GM18861 (cell line): ENCODE data around the gene HOXA7.

Source experiments
- ATAC-seq: cut with Tn5 transposase; IDR thresholded peaks from one replicate; pipeline ENCODE4 v1.9.1; 2021; ENCODE audit not compliant: unreplicated experiment

The HOXA7 gene

DNA sequence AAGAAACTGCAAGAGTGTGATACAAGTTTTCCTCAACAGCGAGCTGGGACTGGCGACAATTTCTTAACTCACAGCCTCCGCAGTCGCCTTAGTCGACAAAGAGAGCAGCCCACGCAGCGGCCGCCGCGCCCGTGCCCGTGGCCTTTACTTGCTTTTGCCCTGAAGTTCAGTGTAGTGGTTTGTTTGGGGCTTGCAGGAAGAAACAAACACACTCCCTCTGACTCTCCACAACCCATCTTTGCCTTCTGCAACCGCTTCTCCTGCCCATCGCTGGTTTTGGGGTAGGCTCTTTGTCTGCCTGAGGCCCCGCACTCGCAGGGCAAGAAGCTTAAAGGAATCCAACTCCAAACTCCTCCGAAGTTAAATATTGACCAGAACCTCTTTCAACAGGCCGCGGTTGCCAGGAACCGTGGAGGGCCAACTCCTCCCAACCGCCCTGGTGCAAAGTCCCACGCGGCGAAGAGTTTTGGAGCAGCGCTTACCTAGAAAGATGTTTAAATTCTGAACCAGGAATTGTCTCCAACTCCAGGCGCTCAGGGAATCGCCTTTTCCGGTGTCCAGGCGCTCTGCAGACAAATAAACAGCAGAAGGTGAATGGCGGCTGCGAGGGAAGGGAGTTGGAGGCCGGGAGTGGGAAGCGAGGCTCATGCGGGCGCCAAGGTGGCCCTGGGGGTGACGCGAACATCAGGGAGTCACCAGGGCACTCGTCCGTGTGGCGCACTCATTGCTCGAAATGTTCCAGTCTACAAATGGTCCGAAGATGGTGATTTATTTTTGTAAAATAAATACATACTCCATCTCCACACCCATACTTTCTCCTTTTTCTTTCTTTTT is 34.2 kb downstream of the HOXA7 start:
- ATAC-seq = no peak

DNA sequence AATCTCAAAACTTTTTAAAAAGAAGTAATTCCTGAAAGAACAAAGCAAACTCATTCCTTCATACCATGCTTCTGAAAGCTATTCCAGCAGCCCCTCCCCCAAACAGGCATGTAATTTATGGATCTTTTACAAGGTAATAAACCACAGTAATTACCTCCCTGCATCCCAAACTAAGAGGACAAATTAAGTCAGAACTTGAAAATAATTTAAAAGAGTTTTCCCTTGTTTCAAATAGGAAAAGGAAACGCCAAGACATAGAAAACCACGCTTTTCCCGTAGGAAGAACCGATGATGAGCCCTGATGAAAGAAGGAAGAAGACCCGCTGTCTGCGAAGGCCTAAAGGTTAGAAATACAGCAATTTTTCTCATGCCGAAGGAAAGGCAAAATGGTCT is 34.8 kb downstream of the HOXA7 start:
- no peak for ATAC-seq

DNA sequence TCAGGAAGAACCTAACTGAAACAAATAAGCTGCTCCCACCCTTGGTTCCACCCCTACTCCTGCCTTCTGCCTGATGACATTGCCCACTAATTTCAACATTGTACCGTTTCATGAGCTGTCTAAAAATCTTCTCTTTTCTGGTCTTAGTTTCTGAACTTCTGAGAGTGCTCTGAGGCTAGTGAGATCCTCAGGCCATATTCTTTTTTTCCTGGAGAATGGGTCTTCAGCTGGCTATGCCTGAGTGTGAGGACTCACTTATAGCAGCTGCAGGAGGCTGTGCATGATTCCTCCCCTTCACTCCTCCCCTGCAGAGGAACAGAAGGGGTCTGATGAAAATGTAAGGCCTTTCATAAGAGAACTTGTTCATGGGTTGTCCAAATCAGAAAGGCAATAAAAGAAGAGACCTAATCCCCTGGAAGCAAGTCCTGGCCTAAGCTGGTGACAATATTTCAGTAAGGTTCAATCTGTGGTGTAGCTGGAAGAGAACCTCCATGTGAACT is 37.0 kb downstream of the HOXA7 start:
- ATAC-seq = no peak

DNA sequence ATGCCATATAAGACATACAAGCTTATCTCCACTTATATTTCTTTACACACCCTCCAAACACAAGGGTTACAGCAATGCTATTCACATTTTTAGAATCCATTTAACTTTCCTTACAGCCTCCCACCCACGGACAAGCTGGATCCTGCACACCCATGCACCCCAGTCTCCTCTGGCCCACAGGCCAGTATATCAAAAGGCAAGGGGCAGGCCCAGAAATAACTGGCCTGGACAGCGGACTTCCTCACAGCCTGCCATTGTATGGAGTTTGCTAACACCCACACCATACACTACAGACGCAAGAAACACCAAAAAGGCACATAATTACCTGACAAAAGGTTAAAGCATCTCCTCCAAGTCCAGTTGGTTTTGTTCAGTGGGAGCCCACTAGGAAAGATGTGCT is 37.9 kb downstream of the HOXA7 start:
- no peak for ATAC-seq

DNA sequence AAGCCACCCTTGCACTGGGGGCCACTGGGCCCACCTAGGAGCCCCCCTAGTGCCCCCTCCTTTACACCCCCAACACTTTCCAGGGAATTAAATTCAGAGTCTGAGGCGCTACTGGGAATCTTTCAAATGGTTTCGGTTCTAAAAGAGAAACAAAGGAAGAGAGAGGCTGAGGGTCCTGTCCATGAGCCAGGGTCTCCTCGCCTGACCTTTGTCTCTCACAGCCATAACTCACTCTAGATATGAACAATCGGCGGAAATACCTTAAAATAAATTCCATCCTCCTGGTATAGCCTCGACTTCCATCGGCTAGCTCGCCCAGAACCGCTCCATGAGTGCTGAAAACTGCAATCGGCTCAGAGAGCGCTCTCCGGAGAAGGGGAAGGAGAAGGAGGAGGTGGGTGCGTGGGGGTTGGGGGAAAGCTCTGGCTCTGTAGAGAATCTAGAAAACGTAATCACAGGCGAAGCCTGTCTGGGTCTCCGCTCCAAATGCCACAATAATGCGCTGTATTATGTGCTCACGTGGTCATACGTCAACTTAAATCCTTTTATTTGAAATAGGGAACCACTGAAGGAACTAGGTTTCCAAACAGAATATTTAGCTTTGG is 38.5 kb downstream of the HOXA7 start:
- no peak for ATAC-seq

DNA sequence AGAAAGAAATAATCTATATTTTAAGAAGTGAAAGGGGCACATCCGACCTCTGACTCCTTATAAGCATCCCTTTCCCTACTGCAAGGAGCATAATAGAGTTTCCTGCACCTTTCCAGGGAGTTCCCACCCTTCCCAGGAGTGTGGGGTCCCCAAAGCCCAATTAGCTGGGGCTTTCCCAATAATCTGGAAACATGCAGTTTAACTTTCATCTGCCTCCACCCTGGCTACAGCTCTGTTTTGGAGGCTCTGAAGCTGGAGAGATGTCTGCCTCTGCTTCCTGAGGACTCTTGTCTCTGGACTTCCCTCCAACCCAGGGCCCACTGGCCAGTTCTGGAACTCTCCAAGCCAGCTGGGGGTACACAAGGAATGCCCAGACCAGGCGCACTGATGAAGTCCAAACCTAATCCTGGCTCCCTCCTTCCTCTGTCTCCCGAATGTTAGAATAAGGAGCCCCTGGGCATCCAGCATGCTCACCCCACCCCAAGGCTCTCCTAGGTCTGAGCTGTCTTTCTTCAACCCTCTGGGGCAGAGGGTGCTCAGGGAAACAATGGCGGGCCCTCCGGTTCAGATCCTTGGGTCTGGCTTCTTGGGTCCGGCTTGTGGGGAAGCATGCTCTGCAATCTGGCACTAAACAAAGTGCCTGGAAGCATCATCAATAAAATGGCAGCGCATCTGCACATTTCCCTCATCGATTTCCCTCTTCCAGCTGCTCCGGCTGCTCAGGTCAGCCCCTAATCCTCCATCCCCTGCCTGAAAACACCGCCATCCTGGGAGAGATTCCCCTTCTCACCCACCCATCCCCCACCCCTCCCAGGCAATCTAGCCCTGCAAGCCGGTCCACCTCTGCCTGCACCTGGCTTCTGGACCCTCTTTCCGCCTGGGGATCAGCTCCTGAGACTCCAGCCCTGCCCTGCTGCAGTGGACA is 39.3 kb downstream of the HOXA7 start:
- ATAC-seq = no peak

DNA sequence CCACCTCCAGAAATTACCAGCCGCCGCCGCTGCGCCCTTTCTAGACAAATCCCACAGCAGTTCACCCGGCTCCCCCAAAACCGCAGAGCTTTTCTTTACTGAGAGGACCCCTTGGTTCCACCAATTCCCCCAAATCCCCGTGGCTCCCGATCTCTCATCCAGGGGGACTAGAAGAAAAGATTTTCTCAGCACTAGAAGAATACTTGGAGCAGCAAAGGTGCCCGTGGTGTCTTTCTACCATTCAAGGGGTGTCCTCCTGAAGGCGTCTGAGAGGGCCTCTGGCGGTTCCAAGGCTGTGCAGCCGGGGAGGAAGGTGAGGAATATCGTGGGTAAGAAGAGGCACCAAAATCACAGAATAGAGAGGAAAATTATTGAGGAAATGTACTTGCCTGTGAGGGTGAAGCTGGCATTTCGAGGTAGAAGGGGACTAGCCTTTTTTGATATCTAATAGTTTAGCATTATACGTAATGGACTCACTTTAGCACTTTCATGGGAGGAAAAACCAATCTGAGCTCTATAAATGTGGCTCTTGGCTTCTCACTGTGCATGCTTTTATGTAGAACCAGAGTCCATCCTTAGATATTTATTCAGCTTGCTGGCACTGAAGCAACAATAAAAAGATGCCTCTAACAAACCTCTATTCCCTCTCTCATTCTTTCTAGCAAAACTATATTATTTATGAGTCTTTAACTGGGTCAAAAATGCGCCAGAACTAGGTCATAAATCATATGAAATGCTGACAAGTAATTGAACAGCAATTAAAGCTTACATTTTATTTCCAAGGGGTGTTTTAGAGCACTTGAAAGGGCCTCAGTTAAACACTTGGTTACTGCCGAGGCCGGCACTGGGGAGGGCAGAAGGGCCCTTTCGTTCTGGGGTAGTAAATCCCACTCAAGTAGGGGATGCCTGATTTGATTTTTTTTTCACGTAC is 40.2 kb downstream of the HOXA7 start:
- no peak for ATAC-seq

DNA sequence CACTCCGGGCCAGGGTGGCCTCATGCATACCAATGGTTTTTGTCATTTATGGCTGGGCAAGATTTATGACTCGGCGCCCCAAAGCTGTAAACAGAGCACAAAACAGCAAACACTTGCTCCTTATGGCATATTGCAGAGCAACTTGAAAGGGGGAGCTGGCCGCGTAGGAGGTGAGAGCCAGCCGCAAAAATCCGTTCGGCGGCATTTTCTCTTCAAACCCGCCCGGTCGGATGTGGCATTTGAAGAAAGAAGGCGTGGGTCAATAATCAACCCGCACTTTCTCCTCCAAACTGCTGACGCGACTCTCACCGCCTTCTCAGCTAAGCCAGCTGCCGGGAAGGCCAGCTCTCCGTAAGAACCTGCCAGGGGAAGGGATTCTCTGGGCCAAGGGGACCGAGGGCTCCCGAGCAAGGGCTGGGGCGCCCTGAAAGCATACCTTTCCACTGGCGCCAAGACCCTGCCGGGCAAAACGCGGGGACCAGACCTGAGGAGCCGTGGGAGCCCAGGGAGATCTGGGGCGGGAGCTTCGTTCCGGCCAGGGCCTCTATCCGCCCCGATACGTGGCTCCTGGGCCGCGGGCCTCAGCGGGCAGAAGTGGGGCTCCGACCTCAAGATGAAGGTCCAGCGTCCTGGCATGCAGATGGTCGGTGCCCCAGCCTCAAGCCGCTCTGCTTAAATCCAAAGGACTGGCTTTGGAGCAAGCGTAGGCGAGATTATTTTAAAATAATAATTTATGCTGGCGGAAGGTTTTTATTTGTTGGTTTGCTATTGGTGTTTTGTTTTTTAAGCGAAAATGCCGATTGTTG is 41.1 kb downstream of the HOXA7 start:
- ATAC-seq = no peak

DNA sequence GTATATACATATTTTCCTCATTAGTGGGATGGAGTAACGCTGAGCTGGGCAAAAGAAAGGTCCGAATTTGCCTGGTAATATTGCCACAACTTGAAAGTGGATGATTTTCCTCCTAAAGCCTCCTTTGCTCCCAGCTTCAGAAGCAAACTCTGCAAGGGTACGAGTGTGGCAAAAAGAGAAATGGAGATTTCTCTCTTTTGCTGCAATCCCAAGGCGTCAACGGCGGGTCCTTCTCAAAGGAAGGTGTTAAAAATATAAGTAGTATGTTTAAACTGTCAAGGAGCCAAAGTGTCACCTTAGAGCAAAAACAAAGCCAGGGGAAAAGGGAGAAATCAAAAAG is 41.6 kb downstream of the HOXA7 start:
- ATAC-seq = no peak

DNA sequence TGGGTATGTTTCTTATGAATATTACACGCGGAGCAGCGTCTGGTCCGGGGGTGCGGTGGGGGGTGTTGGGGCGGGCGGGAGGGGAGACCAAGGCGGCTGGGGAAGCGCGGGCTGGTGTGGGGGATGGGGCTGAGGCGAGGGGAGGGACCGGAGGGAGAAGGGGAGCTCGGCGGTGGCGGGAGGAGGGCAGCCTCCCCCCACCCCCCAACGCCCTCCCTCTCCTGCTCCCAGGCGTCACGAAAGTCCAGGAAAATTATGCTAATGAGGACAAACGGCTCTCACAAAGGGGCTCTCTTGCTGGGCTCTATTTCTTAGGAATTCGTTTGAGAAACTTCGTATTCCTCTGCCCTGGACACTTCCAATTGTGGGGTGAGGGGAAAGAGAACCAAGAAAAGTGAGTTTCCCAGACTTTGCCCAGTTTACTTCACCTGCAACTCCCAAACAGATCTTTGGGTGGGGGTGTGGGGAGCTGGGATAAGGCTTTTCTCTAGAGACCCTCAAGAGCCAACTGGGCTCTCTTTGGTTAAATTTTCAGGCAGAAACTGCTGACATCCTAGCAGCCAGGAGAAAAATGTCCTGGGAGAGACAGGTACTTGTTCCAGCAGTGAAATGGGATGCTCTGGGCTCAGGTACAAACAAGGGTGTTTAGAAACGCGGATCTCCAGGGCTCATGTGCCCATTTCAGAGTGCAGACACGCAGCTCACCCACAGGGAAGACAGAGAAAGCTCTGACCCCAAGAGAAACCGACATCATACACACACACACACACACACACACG is 42.3 kb downstream of the HOXA7 start:
- no peak for ATAC-seq

DNA sequence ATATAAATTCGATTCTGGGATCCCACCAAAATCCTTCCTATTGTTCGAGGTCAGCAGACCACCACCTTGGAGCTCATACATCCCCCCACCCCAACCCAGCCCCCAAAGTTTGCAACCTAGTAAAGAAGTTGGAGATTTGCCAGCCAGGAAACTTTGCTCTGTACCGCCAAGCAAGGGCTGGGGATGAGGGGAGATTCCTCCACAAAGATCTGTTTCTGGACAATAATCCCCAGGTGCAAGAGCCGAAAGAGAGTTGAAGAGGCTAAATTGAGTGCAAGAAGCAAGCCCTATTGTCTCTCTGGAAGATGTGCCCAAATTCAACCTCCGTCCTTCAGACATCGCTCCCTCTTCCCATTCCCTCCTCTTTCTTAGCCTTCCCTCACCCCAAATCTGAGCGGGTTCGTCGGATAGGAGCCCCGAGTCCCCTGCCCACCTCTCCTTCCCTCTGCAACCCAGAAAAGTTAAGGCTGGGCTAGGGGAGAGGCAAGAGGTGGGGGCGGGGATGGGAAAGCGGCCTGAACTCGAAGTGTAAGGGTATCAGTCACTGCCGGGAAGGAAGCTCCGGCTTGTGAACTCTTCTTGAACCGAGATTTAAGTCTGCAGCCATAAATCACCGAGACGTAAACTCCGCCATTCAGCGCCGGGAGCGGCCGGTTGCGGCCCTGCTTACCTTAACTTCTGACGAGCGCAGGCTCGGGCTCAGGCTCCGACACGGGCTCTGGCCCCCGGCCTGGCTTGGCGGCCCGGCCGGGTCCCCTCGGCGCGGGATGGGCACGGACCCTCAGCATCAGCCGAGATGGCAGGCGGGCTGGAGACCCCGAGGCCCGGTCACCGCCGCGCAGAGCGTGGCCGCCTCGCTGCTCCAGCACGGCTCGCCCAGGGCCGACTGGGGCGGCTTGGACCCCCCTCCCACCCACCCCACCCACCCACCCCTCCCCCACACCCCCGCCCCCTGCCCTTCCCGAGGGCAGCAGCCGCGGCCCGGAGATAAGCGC is 43.2 kb downstream of the HOXA7 start:
- ATAC-seq = no peak

DNA sequence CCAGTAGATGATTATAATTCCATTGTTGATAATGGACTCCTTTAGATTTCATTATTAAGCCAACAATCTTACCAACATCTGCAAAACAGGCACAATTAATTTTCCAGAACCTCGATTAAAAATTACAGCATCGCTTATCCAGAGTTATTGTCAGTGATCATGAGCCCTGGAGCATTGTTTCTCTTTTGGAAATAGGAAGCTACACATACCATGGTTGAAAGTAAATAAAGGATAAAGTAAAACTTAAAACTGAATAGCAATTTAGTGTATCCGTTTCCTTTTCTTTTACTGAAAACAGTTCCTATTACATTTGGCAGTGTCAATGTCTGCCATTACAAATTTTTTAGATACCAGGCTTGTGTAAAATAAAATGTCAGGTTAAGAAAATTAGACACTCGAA is 44.1 kb downstream of the HOXA7 start:
- no peak for ATAC-seq

DNA sequence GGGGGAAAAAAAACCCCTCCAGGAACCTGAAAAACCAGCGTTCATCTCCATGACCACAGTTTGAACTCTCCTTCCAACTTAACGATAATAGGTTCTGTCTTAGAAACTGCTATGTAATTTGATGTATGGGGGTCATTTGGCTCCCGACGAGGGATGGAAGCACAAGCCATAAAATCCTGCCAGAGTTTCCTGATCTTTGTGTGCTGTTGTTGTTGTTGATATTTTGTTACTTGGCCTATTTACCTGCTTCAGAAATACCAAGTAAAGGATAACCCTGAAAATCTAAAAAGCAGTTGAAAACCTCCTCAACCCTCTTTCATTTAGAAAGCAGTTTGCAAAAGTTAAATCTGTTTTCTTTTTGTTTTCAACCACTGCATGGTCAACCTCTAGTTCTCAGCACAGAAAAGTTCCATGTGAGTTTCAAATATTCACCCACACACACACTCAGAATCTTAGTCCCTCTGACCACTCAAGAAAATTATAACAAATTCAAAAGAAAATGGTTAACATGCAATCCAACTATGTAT is 44.7 kb downstream of the HOXA7 start:
- no peak for ATAC-seq

DNA sequence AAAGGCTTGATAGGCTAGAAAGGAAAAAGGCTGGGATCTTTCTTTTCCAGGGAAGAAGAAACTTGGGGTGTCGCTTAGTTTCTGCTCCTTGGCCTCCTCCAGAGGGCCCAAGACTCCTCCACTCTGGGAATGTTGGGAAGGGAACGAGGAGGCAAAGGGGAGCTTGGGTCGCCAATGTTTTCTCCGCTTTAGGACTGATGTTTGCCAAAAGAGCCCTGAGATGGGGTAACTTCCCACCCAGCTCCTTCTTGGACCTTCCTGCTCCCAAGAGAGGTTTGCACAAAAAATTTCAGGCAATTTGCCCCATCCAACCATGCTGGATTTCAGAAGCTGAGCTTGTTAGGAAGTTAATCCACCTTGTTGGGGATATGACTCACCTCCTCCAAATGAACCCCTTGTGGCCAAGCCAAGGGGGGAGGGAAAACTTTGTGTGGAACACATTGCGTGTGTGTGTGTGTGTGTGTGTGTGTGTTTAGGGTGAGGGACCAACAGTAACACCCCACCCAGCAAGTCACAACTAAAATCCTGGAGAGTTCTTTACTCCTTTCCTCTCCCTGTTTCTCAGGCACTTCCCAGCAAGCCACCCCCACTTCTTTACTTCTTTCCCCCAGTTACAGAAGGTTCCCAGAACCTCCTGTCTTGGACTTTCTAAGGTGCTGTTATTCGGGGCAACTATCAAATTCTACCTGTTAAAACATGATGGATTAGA is 45.3 kb downstream of the HOXA7 start:
- no peak for ATAC-seq

DNA sequence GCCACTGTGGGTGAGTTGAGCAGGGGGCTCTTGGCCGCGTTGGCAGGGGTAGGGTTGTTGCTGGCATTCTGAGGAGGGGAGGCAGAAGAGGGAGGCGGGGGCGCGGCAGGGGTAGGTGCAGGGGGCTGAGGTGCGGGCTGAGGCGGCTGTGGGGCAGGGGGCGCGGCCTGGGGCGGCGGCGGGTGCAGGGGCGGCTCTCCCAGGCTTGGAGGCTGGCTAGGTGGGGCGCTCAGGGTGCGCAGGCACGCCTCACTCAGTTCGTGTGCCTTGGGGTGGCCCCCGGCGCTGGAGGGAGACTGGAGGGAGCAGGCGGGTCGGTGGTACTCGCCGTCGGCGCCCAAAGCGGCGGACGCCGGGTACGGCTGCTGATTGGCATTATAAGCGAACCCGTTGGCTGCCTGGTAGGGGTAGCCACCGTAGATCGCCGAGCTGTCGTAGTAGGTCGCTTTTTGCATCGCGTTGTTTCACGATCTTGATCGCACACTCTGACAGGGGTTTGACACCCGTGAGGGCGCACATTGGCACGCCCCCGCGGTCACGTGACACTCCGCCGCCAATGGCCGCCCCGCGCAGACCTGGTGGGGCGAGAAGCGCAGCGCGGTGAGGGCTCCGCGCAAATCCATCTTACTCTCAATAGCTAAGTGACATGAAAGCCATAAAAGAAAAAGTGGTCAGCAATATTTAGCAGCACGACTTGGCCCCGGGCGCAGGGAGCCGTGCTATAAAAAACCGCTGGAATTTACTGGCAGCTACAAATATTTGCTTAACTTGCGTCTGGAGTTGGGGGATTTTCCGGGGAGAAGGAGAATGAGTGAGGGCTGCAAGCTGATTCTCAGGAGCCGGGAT is 46.1 kb downstream of the HOXA7 start:
- ATAC-seq = no peak
